Suppressor macrophage treated with lipopolysaccharide for 1 hour (primary cell): ENCODE results near the gene GRIK1.
A peak's percentile ranks its signal among the peaks of the same experiment; 100 is the strongest.

Source experiments
- DNase-seq, 3 donors: peaks; one replicate each; pipeline ENCODE4 v3.0.0-alpha.2; 2020 to 2022

The GRIK1 gene

DNA sequence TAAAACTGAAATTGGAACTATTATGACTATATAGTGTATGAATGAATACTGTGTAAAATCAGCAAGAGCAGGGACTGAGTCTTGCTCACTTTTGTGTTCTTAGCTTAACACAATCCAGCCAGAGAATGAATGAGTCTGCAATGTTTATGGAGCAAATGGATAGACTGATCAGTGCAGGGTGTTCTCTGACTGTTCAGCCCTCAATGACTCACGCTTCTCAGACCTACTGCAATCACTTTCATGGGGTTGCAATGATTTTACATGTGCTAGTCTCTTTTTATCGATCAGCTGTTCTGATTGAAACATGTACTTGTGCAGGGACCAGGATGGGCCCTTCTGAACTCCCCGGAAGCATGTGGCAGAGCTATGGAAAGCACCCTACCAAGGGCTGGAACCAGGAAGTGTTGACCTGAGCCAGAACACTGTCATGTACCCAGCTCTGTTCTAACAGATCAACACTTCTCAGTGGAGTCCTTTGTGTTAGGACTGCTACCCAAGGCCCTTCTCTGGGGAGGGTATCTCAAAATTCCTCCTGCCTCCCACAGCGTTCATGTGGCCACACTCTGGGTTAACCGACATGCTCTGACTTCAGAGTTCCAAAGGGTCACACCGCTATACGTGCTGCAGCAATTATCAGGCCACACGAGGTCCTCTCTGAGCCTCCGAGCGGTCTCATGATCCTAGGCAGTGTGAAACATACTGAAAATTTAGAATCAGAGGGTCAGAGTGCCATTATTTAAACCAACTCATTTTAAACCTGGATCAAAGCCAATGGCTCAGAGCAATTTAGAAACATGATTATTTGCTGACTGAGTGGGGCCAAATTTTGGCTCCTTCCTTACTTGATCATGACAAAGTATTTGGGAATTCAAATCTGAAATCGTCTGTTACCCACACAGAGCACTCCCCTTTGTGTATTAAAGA, 35.2 kb downstream of the GRIK1 start:
- DNase-seq, result no peak

DNA sequence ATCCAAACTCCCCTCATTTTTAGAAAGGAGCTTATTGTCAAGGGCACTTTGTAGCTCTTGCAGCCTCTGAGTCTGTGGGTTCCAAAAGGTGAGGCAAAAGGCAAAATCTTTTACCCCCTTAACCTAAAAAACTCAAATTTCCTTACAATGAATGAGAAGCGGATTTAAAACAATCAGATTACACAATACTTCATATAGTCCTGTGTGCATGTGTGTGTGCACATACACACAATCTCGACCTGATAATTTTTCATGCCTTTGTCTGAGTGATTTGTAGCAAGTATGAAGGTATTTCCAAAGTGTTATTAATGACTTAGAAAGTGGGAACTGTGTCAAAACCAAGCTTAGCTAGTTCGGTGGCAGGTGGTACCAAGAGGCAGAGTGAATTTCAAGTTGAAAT, 42.9 kb downstream of the GRIK1 start:
- no peak for DNase-seq

DNA sequence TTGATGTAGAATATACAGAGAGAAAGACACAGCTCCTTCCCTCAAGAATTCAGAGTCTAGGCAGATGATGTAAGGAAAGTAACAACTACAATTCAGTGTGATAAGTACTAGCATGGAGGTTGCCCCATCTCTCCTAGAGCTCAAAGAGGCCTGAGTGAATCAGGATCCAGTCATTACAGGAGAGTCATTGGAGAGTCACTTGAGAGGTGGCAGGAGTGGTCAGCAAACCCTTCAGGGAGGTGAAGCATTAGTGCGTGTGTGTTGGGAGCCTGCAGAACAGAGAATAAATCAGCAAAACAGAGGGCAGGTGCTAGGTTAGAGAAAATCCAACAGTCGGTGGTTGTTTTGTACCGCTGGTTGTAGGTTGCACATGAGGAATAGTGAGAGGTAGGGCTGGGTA, 46.1 kb downstream of the GRIK1 start:
- no peak for DNase-seq

- DNase-seq, result no peak
Measured at GRCh38 chr21:29892379-29892778, 47.4 kb downstream of the GRIK1 start.

DNA sequence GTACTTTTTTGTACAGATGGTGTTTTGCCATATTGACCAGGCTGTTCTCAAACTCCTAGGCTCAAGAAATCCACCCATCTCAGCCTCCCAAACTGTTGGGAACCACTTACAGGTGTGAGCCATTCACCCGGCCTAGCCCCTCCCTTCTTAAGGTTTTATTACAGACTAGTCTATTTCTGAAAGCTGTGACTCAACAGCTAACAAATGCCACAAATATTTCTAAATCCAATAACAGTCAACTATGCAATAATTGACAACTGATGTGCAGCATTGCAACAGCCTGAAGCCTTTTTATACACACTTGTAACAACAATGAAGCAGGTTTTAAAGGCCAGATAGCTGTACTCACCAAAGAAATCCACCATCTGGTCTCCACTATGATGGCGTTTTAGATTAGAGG, 51.4 kb downstream of the GRIK1 start:
- DNase-seq, result no peak

GRCh38 chr21:29887313-29888009, 52.3 kb downstream of the GRIK1 start:
- DNase-seq, result no peak

DNA sequence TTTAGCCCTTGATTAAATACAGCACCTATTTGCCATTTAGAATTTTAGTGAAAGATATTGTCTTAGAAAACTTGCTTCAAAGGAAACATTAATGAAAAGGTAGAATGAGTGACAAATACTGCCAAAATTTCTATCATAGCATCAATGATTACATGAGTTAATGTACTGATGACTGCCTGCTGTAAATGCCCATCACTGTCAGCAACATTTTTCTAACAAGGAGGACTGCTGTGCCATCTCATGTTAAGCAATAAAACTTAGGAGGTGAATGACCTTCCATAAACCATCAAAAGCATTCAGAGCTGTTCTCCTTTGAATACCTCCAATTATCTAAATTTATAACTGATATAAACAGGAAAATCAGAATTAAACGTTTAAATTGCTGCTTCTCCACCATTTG, 54.3 kb downstream of the GRIK1 start:
- no peak for DNase-seq

GRCh38 chr21:29875873-29876272, 63.9 kb downstream of the GRIK1 start:
- DNase-seq, result no peak

GRCh38 chr21:29875036-29875716, 64.6 kb downstream of the GRIK1 start:
- no peak for DNase-seq

DNA sequence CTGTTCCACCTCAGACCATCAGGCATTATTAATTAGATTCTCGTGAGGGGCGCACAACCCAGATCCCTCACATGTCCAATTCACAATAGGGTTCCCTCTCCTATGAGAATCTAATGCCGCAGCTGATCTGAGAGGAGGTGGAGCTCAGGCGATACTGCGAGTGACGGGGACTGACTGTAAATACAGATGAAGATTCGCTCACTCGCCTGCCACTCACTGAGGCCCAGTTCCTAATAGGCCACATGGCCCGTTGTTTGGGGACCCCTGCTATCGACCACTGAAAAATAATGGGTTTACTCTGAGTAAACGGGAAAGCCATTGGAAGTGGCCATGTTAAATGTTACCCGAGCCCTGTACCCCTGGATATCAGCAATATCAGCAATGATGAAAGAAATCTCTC, 65.9 kb downstream of the GRIK1 start:
- DNase-seq, result no peak

DNA sequence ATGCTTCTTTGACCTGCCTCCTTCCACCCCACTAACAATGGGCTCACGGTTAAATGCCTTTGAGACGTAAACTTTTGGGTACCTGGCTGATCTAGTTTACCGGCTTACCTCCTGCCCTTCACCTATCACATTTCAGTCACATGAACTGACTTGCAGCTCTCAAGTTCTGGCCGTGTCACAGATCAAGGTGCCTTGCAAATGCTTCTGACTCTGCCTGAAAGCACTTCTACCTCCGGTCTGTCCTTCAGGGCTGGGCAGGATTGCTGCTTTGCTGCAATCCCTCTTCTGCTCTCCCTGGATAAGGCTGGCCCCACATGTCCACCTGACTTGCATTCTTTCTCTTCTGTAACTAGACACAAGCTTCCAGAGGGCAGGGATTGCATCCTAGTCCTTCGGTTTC, 69.0 kb downstream of the GRIK1 start:
- no peak for DNase-seq

- no peak for DNase-seq
Measured at GRCh38 chr21:29867796-29868195, 72.0 kb downstream of the GRIK1 start.

GRCh38 chr21:29860346-29860745, 79.5 kb downstream of the GRIK1 start:
- DNase-seq, result no peak

DNA sequence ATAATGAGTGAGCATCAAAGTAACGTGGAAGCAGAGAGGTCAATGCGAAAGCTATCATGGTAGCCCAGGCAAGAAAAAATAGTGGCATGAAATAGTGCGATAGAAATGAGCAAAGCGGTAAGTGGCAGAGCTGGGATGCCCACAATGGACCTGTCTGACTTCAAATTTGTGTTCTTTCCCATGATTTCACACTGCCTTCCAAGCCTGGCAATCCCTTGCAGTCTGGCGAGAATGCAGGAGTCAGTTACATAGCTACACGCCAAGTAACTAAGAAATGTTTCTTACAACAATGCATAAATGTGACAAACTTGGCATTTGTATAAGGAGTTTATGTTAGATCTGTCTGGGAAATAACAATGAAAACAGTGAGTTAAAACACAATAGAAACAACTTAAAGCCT, 82.6 kb downstream of the GRIK1 start:
- DNase-seq, result no peak

GRCh38 chr21:29854795-29855194, 85.0 kb downstream of the GRIK1 start:
- DNase-seq, result no peak

- no peak for DNase-seq
Measured at GRCh38 chr21:29851611-29852010, 88.2 kb downstream of the GRIK1 start.

GRCh38 chr21:29849735-29850176, 90.0 kb downstream of the GRIK1 start:
- DNase-seq, result peak; percentile 65 to 79 (median 76)

GRCh38 chr21:29843804-29844203, 96.0 kb downstream of the GRIK1 start:
- DNase-seq, result no peak

GRCh38 chr21:29834617-29835016, 105.2 kb downstream of the GRIK1 start:
- no peak for DNase-seq

- no peak for DNase-seq
Measured at GRCh38 chr21:29832217-29832616, 107.6 kb downstream of the GRIK1 start.

- DNase-seq, result no peak
Measured at GRCh38 chr21:29829564-29830275, 110.1 kb downstream of the GRIK1 start.

- DNase-seq, result no peak
Measured at GRCh38 chr21:29827647-29828046, 112.1 kb downstream of the GRIK1 start.

- DNase-seq, result no peak
Measured at GRCh38 chr21:29827236-29827635, 112.6 kb downstream of the GRIK1 start.
